Spleen (tissue), 7 donors: ENCODE measurements around the gene GDF15.

ENCODE experiments used
- POLR2AphosphoS5 ChIP-seq, 3 donors: sonication (generic); formaldehyde crosslinking; IDR thresholded peaks; one replicate each; pipeline ENCODE4 v1.5.1; 2017; ENCODE audit warnings: antibody characterized with exemption in 3 of 3
- TF ChIP-seq, protein P1 (sequence below), 11 experiments: fragments of 200-600 bp in 7 of 11; fragments of 450-650 bp in 4 of 11; sonication (generic) in 4 of 11; IDR thresholded peaks in 8 of 11; conservative IDR thresholded peaks in 3 of 11; 1 replicate in 7 of 11; 2 replicates in 4 of 11; pipeline versions ENCODE4 v1.4.0 to v1.8.0; 2016 to 2021; ENCODE audit warnings: antibody characterized with exemption in 11 of 11, inconsistent platforms in 4 of 11, mild to moderate bottlenecking in 1 of 11
- donor health status: DM: no; HTN: no; CAD: no; lungs with moderate emphysema.
- donor health status: DM: no; HTN: no; CAD: no.
- donor health status: DM: no; HTN: no; CAD: no.

DNA sequence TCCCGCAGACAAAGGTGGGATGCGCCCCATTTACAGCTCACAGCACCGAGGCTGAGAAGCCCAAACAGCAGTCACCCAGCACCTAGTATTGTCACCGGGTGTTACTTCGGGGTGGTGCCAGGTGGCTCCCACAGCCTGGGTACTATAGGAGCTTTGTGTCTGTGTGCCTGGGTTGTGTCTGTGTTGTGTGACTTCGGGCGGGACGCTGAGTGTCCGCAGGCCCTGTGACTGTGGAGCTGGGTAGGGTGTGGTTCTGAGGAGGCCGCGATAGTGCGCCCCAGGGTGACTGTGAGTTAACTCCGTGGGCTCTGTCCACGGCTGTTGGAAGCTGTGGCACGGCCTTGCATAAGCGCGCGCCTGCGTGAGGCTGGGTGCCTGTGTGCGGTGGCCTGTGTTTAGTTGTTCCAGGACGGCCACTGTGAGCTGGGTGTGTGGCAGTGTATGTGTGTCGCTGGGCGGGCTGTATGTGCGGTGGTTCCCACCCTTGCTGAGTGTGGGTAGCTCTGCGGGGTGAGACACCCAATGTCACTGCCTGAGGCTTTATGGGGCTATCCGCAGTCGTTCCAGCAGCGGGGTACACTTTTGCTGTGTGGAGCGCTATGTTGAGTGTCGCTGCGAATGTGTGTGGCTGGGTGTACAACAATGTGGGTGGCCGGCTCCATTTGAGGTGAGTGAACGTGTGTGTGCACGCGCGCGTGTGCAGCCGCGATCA is 32.7 kb downstream of the GDF15 start:
- TF ChIP-seq, protein P1, sequence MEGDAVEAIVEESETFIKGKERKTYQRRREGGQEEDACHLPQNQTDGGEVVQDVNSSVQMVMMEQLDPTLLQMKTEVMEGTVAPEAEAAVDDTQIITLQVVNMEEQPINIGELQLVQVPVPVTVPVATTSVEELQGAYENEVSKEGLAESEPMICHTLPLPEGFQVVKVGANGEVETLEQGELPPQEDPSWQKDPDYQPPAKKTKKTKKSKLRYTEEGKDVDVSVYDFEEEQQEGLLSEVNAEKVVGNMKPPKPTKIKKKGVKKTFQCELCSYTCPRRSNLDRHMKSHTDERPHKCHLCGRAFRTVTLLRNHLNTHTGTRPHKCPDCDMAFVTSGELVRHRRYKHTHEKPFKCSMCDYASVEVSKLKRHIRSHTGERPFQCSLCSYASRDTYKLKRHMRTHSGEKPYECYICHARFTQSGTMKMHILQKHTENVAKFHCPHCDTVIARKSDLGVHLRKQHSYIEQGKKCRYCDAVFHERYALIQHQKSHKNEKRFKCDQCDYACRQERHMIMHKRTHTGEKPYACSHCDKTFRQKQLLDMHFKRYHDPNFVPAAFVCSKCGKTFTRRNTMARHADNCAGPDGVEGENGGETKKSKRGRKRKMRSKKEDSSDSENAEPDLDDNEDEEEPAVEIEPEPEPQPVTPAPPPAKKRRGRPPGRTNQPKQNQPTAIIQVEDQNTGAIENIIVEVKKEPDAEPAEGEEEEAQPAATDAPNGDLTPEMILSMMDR (IDR thresholded peaks at IDR 0.05 in 8 of 11, conservative IDR thresholded peaks at IDR 0.05 in 3 of 11), result no peak
- no peak for TF ChIP-seq POLR2AphosphoS5 (IDR thresholded peaks at IDR 0.05)
